ENCODE data around the gene APOBEC4. TPM values are rescaled to one million over a fixed set of nuclear protein-coding genes. Genes with fewer than 3 reads are reported as not detected.

The APOBEC4 gene
- total and polyA plus RNA-seq, 9 of the 15 experiments (the other 6 are each of a cell fraction or from before 2014, with no cell fraction given): not detected

DNA sequence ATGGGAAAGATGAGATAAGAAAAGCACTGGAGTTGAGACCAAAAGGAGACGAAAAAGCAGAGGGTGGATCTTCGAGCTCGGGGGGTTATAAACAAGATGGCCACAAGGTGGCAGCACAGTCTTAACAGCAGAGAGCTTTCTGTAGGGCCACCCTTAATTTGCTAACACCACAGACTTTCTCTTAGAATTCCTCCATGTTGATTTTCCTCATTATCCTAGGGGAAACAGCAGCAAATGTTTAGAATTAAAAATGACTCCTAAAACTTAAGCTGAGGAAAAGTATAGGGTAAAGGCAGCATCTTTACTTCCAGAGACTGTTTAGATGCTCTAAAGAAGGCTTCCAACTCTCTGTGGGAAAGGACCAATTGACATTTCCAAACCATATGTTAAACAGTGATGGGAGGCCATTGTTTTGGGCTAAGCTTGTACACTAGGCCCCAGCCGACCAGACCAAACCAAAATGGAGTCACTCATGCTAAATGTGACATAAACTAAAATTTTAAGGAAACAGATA lies 2.5 kb upstream of the APOBEC4 start (continued):
- TF ChIP-seq, protein P1, sequence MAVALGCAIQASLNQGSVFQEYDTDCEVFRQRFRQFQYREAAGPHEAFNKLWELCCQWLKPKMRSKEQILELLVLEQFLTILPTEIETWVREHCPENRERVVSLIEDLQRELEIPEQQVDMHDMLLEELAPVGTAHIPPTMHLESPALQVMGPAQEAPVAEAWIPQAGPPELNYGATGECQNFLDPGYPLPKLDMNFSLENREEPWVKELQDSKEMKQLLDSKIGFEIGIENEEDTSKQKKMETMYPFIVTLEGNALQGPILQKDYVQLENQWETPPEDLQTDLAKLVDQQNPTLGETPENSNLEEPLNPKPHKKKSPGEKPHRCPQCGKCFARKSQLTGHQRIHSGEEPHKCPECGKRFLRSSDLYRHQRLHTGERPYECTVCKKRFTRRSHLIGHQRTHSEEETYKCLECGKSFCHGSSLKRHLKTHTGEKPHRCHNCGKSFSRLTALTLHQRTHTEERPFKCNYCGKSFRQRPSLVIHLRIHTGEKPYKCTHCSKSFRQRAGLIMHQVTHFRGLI (CRISPR knock-in tag; IDR thresholded peaks at IDR 0.05): no peak
- TF ChIP-seq, protein P2, sequence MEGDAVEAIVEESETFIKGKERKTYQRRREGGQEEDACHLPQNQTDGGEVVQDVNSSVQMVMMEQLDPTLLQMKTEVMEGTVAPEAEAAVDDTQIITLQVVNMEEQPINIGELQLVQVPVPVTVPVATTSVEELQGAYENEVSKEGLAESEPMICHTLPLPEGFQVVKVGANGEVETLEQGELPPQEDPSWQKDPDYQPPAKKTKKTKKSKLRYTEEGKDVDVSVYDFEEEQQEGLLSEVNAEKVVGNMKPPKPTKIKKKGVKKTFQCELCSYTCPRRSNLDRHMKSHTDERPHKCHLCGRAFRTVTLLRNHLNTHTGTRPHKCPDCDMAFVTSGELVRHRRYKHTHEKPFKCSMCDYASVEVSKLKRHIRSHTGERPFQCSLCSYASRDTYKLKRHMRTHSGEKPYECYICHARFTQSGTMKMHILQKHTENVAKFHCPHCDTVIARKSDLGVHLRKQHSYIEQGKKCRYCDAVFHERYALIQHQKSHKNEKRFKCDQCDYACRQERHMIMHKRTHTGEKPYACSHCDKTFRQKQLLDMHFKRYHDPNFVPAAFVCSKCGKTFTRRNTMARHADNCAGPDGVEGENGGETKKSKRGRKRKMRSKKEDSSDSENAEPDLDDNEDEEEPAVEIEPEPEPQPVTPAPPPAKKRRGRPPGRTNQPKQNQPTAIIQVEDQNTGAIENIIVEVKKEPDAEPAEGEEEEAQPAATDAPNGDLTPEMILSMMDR (IDR thresholded peaks at IDR 0.05 in 2 of 3, conservative IDR thresholded peaks at IDR 0.05 in 1 of 3; ENCODE audit: insufficient read depth in 2 of 3, low read depth in 1 of 3, low read length in 3 of 3): peak; percentile 82 to 95 (median 88)
- TF ChIP-seq TEAD2 (tag; IDR thresholded peaks at IDR 0.05): no peak
- TF ChIP-seq ARID2 (IDR thresholded peaks at IDR 0.05): peak; percentile 53; the same call in 1 of the 2 replicates
- TF ChIP-seq, protein P3, sequence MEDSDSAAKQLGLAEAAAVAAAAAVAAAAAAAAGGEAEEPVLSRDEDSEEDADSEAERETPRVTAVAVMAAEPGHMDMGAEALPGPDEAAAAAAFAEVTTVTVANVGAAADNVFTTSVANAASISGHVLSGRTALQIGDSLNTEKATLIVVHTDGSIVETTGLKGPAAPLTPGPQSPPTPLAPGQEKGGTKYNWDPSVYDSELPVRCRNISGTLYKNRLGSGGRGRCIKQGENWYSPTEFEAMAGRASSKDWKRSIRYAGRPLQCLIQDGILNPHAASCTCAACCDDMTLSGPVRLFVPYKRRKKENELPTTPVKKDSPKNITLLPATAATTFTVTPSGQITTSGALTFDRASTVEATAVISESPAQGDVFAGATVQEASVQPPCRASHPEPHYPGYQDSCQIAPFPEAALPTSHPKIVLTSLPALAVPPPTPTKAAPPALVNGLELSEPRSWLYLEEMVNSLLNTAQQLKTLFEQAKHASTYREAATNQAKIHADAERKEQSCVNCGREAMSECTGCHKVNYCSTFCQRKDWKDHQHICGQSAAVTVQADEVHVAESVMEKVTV (CRISPR knock-in tag; IDR thresholded peaks at IDR 0.05): peak; percentile 70
- TF ChIP-seq JUNB (CRISPR knock-in tag; conservative IDR thresholded peaks at IDR 0.05): no peak
